Activated naive CD4-positive, alpha-beta T cell treated with anti-CD3 and anti-CD28 coated beads, Interleukin-2, amount 50 U/mL, for 16 hours (primary cell): ENCODE data around the gene FCRL3.
"Not testable (repeated sequence)": the region's sequence is repeated elsewhere in the genome, so short reads cannot be mapped to it uniquely, and the experiment has no call there.

Experiments
- DNase-seq: peaks from one replicate; pipeline ENCODE4 v3.0.0-alpha.2; 2020

The FCRL3 gene, protein sequence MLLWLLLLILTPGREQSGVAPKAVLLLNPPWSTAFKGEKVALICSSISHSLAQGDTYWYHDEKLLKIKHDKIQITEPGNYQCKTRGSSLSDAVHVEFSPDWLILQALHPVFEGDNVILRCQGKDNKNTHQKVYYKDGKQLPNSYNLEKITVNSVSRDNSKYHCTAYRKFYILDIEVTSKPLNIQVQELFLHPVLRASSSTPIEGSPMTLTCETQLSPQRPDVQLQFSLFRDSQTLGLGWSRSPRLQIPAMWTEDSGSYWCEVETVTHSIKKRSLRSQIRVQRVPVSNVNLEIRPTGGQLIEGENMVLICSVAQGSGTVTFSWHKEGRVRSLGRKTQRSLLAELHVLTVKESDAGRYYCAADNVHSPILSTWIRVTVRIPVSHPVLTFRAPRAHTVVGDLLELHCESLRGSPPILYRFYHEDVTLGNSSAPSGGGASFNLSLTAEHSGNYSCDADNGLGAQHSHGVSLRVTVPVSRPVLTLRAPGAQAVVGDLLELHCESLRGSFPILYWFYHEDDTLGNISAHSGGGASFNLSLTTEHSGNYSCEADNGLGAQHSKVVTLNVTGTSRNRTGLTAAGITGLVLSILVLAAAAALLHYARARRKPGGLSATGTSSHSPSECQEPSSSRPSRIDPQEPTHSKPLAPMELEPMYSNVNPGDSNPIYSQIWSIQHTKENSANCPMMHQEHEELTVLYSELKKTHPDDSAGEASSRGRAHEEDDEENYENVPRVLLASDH

DNA sequence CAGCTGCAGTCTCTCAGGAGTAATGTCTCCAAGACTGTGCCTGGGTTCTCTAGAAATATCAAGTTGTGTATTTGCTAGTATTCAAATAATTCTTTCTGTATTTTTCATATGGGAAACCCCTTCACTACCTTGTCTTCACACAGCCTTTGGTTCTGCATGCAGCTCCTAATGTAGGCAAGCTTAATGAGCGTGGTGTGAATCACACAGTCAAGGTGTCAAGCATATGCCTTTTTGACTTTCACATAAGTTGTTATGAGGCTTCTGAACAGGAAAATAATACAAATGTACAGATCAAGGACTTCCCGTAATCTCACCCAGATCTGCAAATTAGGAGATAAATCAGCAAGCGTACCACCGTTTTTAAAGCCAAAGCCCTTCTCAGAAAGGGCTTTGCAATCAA lies at the start of gene FCRL3:
Gene FCRL3 (minus strand): TSS at position 38 of the 400 bp plus-strand sequence. CDS start 280 bp downstream, outside the sequence.
- DNase-seq: no peak

DNA sequence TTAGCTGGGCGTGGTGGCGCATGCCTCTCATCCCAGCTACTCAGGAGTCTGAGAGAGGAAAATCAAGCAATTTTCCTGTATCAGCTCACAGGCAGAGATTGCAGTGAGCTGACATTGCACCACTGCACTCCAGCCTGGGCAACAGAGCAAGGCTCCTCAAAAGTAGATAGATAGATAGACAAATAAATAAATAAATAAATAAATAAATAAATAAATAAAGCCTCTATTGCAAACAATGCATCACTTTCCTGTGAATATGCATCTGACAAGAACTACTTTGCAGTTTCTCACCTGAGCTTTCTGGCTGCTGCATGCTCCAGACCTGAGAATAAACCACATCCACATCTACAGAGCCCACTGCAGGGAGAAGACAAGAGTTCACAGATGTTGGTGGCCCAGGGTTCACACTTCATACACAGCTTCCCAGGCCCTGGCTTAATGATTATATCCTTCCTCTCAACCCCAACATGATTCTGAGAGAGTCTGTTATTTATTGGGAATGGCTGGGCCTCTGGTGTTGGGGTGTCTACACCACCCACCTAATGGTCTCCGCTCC lies 47.8 kb upstream of the FCRL3 start:
- no peak for DNase-seq

DNA sequence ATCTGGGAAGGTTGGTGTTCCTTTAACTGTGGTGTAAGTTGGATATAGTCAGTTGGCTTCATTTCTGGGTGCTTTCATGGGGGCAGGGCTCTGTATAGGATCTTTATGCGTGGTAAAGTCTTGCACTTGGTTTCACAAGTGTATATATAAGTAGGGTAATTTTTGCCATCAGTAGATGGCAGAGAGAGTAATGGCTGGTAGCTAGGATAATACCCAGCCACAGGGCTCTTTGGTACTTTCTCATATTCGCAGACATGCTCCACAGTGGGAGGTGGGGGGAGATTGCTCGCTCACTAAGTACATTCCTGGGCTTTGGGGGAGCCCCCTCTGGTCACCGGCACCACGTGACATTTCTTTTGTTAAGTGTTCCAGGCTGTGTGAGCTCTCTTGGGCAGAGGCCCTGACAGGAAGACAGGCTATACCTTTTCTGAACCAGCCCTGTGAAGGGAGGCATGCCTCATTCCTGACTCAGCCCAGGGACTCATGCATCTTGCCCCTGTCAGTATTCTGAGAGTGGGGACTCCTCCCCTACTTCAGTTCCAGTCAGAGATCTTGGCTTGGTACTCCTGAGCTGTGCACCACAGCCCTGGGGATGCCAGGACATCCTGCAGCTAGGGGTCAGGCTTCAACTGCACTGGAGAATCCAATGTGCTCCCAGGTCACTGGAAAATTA lies 38.8 kb upstream of the FCRL3 start:
- no peak for DNase-seq

DNA sequence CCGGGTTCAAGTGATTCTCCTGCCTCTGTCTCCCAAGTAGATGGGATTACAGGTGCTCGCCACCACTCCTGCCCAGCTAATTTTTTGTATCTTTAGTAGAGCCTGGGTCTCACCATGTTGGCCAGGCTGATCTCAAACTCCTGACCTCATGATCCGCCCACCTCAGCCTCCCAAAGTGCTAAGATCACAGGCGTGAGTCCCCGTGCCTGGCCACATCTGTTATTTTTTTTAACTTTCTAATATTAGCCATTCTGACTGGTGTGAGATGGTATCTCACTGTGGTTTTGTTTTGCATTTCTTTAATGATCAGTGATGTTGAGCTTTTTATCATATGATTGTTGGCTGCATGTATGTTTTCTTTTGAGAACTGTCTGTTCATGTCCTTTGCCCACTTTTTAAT lies 35.4 kb upstream of the FCRL3 start:
- not testable (repeated sequence) for DNase-seq

DNA sequence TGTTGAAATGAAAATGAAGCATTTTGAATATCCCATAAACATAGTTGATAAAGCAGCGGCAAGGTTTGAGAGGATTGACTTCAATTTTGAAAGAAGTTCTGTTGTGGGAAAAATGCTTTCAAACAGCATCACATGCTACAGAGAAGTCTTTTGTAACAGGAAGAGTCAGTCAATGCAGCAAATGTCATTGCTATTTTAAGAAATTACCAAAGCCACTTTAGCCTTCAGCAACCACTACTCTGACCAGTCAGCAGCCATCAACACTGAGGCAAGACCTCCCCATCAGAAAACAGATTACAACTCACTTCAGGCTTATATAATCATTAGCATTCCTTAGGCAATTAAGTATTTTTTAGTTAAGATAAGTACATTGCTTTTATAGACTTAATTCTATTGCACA lies 33.8 kb upstream of the FCRL3 start:
- no peak for DNase-seq

DNA sequence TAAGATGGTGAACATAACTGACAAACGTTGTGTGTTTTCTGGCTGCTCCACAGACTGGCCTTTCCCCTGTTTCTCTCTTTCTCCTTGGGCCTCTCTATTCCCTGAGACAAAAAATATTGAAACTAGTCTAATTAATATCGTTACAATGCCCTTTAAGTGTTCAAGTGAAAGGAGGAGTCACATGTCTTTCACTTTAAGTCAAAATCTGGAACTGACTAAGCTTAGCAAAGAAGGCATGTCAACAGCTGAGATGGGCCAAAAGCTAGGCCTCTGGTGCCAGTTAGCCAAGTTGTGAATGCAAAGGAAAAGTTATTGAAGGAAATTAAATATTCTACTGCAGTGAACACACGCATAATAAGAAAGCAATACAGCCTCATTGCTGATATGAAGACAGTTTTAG lies 32.2 kb upstream of the FCRL3 start:
- no peak for DNase-seq

DNA sequence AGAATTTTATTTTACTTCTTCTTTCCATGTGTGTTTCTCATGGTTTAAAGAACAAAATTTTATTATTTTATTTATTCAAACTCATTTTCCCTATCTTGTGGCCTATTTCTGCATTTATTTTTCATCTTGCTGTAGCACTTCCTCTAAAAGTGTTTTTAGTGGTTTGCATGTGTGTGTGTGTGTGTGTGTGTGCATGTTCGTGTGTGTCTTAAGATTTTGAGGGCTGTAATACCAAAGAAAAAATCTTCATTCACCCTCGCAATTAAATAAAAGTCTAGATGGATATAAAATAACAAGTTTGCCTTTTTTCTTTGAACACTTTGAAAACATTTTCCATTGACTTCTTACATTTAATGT lies 24.6 kb upstream of the FCRL3 start:
- no peak for DNase-seq

DNA sequence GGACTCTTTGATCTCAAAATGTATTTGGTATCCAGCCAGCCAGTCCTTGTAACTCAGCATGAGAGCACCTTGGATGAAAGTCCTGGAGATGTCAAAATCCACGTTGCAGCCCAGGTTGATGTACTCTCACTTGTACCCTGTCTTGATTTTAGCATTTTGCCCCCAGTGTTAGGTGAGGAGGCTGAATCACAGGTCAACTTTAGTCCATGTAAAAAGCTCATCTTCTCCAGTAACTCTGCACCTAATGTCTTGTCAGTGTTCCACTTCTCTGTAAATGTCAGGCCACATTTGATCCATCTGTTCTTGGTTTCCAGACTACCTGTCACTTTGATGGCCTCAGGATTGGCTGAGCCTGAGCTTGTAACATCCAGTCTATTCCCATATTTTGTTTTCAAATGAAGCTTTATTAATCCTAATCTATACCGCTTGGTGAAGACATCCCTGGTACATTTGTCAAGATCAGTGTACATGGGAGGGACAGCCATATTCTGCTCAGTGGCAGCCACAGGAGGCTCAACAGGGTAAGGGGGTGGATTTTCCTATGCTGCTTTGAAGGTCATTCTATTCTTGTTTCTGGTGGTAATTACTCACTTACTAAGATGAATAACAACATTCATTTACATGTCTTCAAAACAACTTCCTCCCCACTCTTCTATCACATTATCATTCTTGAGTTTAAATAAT lies 24.1 kb upstream of the FCRL3 start:
- DNase-seq: no peak

DNA sequence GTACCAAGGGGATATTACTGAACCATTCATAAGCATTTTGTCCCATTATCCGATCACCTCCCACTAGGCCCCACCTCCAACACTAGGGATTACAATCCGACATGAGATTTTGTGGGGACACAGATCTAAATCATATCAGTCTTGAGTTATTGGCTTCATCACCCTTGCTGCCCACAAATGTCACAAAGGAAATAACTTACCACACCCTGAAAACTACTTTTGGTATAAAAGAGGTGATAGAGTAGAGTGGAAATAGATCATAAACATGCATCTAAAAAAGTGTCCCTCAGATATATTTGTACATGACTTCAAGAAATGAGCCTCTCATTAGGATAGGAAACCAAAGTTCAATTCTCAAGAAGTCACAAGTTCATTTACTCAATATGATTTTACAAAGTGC lies 22.6 kb upstream of the FCRL3 start:
- DNase-seq: no peak

DNA sequence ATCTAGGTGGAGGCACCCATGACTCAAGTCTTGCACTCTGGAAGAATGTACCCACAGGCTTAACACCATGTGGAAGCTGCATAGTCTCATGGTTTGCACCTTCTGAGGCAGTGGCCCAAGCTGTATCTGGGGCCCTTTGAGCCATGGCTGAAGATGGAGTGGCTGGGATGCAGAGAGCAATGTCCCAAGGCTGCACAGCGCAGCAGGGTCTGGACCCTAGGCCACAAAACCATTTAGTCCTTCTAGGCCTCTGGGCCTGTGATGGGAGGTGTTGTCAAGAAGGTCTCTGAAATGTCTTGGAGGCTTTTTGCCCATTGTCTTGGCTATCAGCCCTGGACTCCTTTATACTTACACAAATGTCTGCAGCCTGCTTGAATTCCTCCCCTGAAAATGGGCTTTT lies 21.4 kb upstream of the FCRL3 start:
- DNase-seq: no peak

DNA sequence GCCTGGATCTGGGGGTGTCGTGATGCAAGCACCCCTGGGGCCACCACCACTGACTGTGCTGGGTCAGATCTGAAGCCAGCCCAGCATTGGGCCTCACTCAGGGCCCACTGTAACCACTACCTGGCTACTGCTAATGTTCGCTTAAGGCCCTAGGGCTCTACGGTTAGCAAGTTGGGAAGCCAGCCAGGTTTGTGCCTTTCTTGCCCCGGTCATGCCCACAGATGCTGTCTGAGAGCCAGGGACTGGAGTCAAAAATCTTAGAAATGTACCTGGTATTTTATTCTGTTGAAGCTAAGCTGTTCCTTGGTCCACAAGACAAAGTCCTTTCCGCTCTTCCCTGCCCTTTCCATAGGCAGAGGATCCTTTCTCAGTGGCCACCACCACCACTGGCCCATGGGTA lies 15.2 kb upstream of the FCRL3 start:
- no peak for DNase-seq

DNA sequence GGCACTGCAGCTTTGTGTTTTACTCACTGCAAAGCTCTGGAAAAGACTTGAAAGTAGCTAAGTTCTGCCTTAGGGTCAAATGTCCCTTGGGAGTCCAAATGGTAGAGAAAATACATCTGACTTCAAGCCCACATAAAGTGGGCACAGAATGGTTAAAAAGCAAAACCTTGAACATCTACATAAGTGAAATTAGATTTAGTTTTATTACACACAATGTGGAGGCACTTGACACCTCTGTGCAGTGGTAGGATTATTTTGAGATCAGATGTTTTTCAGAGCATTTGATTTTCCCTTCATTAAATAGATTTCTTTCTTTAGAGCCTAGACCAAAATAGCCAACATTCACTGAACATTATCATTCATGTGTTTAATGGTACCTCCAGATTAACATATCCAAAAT lies 11.2 kb upstream of the FCRL3 start:
- no peak for DNase-seq

DNA sequence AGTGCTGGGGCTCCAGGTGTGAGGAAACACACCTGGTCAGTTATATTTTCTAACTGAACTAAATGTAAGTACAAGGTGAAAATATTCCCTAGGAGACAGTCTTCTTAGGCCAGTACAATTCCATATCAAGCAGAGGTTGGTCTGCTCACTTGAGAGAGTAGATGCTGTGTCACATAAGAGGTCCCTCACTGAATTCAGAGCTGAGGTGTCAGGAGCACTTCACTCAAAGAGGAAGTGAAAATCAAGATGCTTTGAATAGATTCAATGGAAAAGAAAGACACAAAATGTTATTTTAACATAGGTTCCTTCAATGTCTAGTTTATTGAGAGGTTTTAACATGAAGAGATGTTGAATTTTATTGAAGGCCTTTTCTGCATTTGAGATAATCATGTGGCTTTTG lies 4.3 kb upstream of the FCRL3 start:
- no peak for DNase-seq

DNA sequence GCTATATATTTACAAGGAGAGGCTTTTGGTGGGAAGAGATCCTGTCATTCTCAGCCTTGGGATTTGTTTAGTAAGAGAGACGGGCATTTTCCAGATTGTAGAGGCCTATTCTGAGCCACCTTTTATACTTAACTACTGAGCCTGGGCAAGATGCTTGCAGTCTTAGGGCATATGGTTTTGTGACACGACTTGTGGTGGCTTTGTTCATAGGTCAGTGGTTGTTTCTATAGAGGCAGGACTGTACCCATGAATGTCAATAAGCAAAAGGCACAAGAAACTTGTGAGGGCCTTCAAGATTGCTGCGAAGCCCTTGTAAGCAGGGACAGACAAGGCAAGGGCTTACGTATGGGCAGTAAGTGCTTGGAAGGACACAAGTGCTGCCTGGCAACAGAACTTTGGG lies 3.4 kb upstream of the FCRL3 start:
- no peak for DNase-seq

DNA sequence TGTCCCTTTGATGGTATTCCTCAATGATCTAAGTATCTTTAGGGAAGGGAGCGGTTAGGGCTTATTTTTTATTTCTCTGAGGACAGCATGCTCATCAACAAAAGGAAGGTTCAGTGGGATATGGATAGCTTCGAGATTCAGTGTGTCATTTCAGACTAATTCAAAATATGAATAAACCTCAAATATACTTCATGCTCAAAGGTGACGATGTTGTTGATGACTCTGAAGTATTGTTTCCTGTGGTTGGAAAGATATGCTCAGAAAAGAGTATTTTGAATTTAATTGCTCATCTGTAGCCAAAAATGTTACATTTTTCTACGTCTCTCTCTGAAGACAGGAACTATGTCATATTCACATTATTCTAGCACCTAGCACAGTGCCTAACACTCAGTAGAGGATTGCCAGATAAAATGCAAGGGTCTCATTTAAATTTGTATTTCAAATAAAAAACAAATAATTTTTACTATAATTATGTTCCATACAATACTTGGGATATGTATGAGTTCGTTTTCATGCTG lies 1.8 kb upstream of the FCRL3 start:
- DNase-seq: no peak

DNA sequence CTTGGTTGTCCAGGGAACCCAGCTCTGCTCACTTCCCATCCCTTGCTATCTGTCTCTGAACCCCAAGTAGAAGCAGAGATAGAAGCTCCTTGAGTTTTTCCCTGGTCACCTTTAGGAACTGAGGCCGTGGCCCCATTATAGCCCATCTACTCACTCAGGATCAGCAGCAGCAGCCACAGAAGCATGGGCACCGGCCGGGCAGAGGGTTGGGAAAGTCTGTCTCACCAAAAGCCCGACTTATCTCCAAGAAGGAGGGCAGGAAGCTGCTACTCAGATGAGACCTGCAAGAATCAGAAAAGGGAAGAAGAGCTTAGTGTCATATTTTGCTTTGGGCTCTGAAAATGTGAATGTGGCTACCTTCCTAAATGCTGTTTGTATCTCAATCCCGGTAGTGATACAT lies 264 bp downstream of the FCRL3 start:
- no peak for DNase-seq

DNA sequence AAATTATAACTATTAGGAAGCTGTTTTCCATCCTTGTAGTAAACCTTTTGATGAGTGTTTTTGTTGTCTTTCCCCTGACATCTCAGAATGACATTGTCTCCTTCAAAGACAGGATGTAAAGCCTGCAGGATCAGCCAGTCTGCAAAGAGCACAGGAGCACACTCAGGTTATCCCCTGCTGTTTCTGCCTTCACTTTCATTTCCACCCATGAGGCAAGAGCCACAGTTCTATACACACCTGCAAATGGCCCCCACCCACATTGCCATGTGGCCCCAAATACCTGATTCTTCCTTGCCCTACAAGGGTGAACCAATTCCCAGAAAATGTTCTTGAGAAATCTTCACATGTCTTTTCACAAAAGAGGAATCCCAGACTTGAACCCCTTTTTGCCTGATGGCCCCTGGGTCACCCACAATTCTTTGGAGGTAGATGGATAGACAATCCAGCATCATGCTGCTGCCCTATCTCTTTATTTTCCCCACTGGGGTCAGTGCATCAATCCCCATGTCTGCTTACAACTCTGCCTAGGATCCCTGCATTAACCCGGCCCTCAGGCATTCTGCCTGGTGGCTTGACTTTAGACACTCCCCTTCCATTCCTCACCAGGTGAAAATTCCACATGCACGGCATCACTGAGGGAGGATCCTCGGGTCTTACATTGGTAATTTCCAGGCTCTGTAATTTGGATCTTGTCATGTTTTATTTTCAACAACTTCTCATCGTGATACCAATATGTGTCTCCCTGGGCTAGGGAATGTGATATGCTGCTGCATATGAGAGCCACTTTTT lies 2.6 kb downstream of the FCRL3 start:
- DNase-seq: no peak

DNA sequence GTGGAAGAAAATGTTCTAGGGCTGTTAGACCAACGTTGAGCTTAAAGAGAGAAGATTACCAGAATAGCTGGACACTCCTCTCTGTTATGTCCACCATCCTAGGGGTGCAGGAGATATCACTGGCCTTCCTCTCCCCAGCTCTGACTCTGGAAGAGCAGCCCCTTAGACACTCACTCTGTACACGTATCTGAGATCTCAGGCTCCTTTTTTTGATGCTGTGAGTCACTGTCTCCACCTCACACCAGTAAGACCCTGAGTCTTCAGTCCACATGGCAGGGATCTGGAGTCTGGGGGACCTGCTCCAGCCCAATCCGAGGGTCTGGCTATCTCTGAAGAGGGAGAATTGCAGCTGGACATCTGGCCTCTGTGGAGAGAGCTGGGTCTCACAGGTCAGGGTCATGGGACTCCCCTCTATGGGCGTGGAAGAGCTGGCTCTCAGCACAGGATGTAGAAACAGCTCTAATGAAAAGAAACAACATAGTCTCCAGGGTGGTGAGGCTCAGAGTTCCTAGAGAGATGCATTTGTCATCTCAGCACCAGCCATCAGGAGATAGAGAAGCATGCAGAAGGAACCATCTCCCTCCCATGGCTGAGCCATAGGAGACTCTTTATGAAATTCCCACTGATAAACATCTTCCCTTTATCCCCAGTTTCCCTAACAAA lies 3.5 kb downstream of the FCRL3 start:
- no peak for DNase-seq

DNA sequence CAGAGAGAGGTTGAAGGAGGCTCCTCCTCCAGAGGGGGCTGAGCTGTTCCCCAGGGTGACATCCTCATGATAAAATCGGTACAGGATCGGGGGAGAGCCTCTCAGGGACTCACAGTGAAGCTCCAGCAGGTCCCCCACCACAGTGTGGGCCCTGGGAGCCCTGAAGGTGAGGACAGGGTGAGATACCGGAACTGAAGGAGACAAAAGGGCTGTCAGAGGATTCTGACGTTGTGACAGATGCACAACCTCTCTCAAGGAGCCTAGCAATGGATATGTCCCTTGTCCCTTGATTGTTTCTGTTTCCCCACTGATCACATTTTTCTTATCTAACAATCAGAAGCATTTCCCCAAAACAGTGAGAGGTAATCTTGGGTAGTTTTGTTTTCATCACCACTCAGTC lies 5.2 kb downstream of the FCRL3 start:
- no peak for DNase-seq

DNA sequence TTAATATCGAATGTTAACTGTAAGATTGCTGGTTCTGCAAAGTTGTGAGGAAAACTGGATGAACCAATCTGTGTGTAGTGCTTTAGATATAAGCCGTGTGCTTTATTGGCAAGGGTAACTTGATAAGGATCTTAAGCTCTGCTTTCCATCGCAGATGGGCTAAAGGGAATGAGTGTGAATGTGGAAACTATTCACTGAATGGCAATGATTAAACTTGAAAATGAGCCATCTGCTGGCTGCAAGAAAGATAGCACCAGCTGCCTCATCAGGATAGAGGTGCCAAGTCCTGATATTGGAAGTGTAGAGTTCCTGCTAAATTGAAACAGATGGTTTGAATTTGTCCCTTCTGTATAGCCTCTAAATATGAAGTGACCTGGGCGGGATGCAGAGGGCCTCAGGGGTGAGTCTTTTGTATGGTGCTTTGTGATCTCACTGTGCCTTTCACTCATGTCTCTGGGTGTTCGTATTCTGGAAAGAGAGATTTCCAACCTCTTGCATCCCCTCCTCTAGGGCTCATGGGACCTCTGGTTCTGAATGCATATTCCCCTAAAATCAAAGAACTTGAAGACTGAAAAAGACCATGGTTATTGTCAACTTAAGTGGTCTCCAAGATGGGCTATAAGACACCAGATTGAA lies 9.2 kb downstream of the FCRL3 start:
- DNase-seq: no peak
